ENCODE data around the gene PDK4. TPM values are rescaled to one million over a fixed set of nuclear protein-coding genes. Genes with fewer than 3 reads are reported as not detected.
"Not testable (repeated sequence)": the region's sequence is repeated elsewhere in the genome, so short reads cannot be mapped to it uniquely, and the experiment has no call there.

The PDK4 gene
- total RNA-seq, 2 experiments from 2014 or later: not detected

- POLR2A ChIA-PET: no interaction called here
- H3K4me3 Mint-ChIP-seq: no peak overlapping the region
These were observed 42.4 kb downstream of the PDK4 start for GRCh38 chr7:95553939-95554338.

GRCh38 chr7:95552010-95552926 is 44.0 kb downstream of the PDK4 start:
- CTCF ChIA-PET; H3K4me1 Mint-ChIP-seq (ENCODE audit: low read depth): not testable (repeated sequence)

More at GRCh38 chr7:95553939-95554338, 42.4 kb downstream of the PDK4 start:
- Histone ChIP-seq H3K4me1 (ENCODE audit: insufficient read depth, low read length) (no peaks in the 10 kb centered on the region), H3K9me3 (ENCODE audit: control insufficient read depth in 1 of 2, insufficient read depth in 1 of 2, low read length in 2 of 2) (peaks cover 0 to 8% of the 10 kb centered on the region in 2 experiments), H3K4me3 (ENCODE audit: low read length) (no peak overlapping the region), H3K27ac (ENCODE audit: low read depth in 1 of 2, low read length in 2 of 2) (no peak overlapping the region), H3K36me3 (ENCODE audit: insufficient read depth, low read length) (no peaks in the 10 kb centered on the region), H3K27me3 (ENCODE audit: control insufficient read depth in 1 of 2, insufficient read depth in 2 of 2, low read length in 2 of 2) (no peaks in the 10 kb centered on the region)
- DNase-seq (no peak), ATAC-seq (ENCODE audit: poor library complexity) (no peak)
- intact Hi-C loops (cut with DNase I, micrococcal nuclease): no loop called here
- H3K27ac Mint-ChIP-seq: no peak overlapping the region
- peaks cover 10% of the 10 kb centered on the region for H3K27me3 Mint-ChIP-seq
- no peaks in the 10 kb centered on the region for H3K36me3 Mint-ChIP-seq (ENCODE audit: low read depth)
- H3K4me1 Mint-ChIP-seq (ENCODE audit: low read depth): no peaks in the 10 kb centered on the region
- TF ChIP-seq CTCF (IDR thresholded peaks at IDR 0.05): no peak
- CTCF ChIA-PET: no interaction called here
- no peaks in the 10 kb centered on the region for H3K9me3 Mint-ChIP-seq

GRCh38 chr7:95550546-95550945 is 45.8 kb downstream of the PDK4 start:
- Histone ChIP-seq H3K27me3 (ENCODE audit: control insufficient read depth in 1 of 2, insufficient read depth in 2 of 2, low read length in 2 of 2) (no peaks in the 10 kb centered on the region), H3K4me3 (ENCODE audit: low read length) (no peak overlapping the region), H3K4me1 (ENCODE audit: insufficient read depth, low read length) (no peaks in the 10 kb centered on the region), H3K27ac (ENCODE audit: low read depth in 1 of 2, low read length in 2 of 2) (no peak overlapping the region), H3K9me3 (ENCODE audit: control insufficient read depth in 1 of 2, insufficient read depth in 1 of 2, low read length in 2 of 2) (peaks cover 0 to 8% of the 10 kb centered on the region in 2 experiments), H3K36me3 (ENCODE audit: insufficient read depth, low read length) (no peaks in the 10 kb centered on the region)
- peaks cover 10% of the 10 kb centered on the region for H3K27me3 Mint-ChIP-seq
- DNase-seq (no peak), ATAC-seq (ENCODE audit: poor library complexity) (no peak)
- no peaks in the 10 kb centered on the region for H3K9me3 Mint-ChIP-seq
- POLR2A ChIA-PET: no interaction called here
- intact Hi-C loops (cut with DNase I, micrococcal nuclease): no loop called here
- H3K27ac Mint-ChIP-seq: no peak overlapping the region
- no peaks in the 10 kb centered on the region for H3K36me3 Mint-ChIP-seq (ENCODE audit: low read depth)
- H3K4me1 Mint-ChIP-seq (ENCODE audit: low read depth): no peaks in the 10 kb centered on the region
- no peak overlapping the region for H3K4me3 Mint-ChIP-seq
- no peak for TF ChIP-seq CTCF (IDR thresholded peaks at IDR 0.05)
- CTCF ChIA-PET: no interaction called here

More at GRCh38 chr7:95552010-95552926, 44.0 kb downstream of the PDK4 start:
- H3K27me3 Mint-ChIP-seq; H3K27me3 ChIP-seq (ENCODE audit: control insufficient read depth in 1 of 2, insufficient read depth in 2 of 2, low read length in 2 of 2); POLR2A ChIA-PET; ATAC-seq (ENCODE audit: poor library complexity); H3K27ac ChIP-seq (ENCODE audit: low read depth in 1 of 2, low read length in 2 of 2); H3K36me3 ChIP-seq (ENCODE audit: insufficient read depth, low read length); H3K9me3 ChIP-seq (ENCODE audit: control insufficient read depth in 1 of 2, insufficient read depth in 1 of 2, low read length in 2 of 2); intact Hi-C loops (cut with DNase I, micrococcal nuclease); H3K4me1 ChIP-seq (ENCODE audit: insufficient read depth, low read length); H3K4me3 Mint-ChIP-seq; H3K36me3 Mint-ChIP-seq (ENCODE audit: low read depth); H3K4me3 ChIP-seq (ENCODE audit: low read length); H3K27ac Mint-ChIP-seq; DNase-seq; H3K9me3 Mint-ChIP-seq: not testable (repeated sequence)
